Measurements from ENCODE around the gene PBXIP1. TPM values are rescaled to one million over a fixed set of nuclear protein-coding genes. Genes with fewer than 3 reads are reported as not detected.
A peak's percentile ranks its signal among the peaks of the same experiment; 100 is the strongest.

PBXIP1 gene
- total RNA-seq, 1 donor from 2014 or later = 75.7 TPM

- DNase-seq (no peak), ATAC-seq (no peak)
- Histone ChIP-seq H3K27me3 (no peaks in the 10 kb centered on the region), H3K36me3 (peaks cover 57% of the 10 kb centered on the region), H3K9me3 (no peaks in the 10 kb centered on the region), H3K4me1 (peaks cover 46% of the 10 kb centered on the region), H3K27ac (peak overlapping the region; percentile 93), H3K4me3 (no peak overlapping the region)
- TF ChIP-seq CTCF (IDR thresholded peaks at IDR 0.05) = no peak
- intact Hi-C loops (cut with DNase I) = no loop called here
Measured at GRCh38 chr1:154967331-154967950, 11.5 kb upstream of the PBXIP1 start.

GRCh38 chr1:154966111-154966510 lies 10.2 kb upstream of the PBXIP1 start:
- Histone ChIP-seq H3K27ac (no peak overlapping the region), H3K4me3 (no peak overlapping the region), H3K36me3 (peaks cover 57% of the 10 kb centered on the region), H3K27me3 (no peaks in the 10 kb centered on the region), H3K4me1 (peaks cover 35% of the 10 kb centered on the region), H3K9me3 (no peaks in the 10 kb centered on the region)
- ATAC-seq = no peak
- no peak for TF ChIP-seq CTCF (IDR thresholded peaks at IDR 0.05)
- DNase-seq = no peak
- intact Hi-C loops (cut with DNase I) = no loop called here

GRCh38 chr1:154964359-154964758 lies 8.5 kb upstream of the PBXIP1 start:
- Histone ChIP-seq H3K27ac (no peak overlapping the region), H3K9me3 (no peaks in the 10 kb centered on the region), H3K4me1 (peaks cover 29% of the 10 kb centered on the region), H3K27me3 (no peaks in the 10 kb centered on the region), H3K4me3 (no peak overlapping the region), H3K36me3 (peaks cover 60% of the 10 kb centered on the region)
- no peak for ATAC-seq
- intact Hi-C loops (cut with DNase I) = no loop called here
- no peak for DNase-seq
- TF ChIP-seq CTCF (IDR thresholded peaks at IDR 0.05) = no peak

GRCh38 chr1:154963643-154964042 lies 7.7 kb upstream of the PBXIP1 start:
- Histone ChIP-seq H3K4me1 (peaks cover 22% of the 10 kb centered on the region), H3K27ac (no peak overlapping the region), H3K9me3 (no peaks in the 10 kb centered on the region), H3K27me3 (no peaks in the 10 kb centered on the region), H3K36me3 (peaks cover 62% of the 10 kb centered on the region), H3K4me3 (no peak overlapping the region)
- ATAC-seq (no peak), DNase-seq (no peak)
- TF ChIP-seq CTCF (IDR thresholded peaks at IDR 0.05) = no peak
- intact Hi-C loops (cut with DNase I) = no loop called here

- Histone ChIP-seq H3K9me3 (no peaks in the 10 kb centered on the region), H3K36me3 (peaks cover 58% of the 10 kb centered on the region), H3K27me3 (no peaks in the 10 kb centered on the region), H3K4me1 (peaks cover 20% of the 10 kb centered on the region), H3K4me3 (peak overlapping the region; percentile 90), H3K27ac (peak overlapping the region; percentile 98)
- ATAC-seq = no peak
- no peak for DNase-seq
- intact Hi-C loops (cut with DNase I) = no loop called here
- TF ChIP-seq CTCF (IDR thresholded peaks at IDR 0.05) = no peak
Measured at GRCh38 chr1:154962795-154963330, 7.0 kb upstream of the PBXIP1 start.

Data from upper lobe of right lung (tissue), 1 donor.